AG10803 (cell line): ENCODE data around the gene CD79B.

Experiments used
- DNase-seq: peaks from one replicate; pipeline ENCODE4 v3.0.0; 2010; ENCODE audit warnings: low read depth
- H3K4me3 ChIP-seq: 2 replicates; pipeline ENCODE4 v1.5.1; 2011; ENCODE audit warnings: mild to moderate bottlenecking, low read length, control low read depth
- CTCF ChIP-seq: conservative IDR thresholded peaks from 2 replicates; pipeline ENCODE4 v1.5.1; 2011; ENCODE audit warnings: mild to moderate bottlenecking, low read length, control low read depth, inconsistent platforms

CD79B gene

GRCh38 chr17:63940584-63940983 is 8.5 kb upstream of the CD79B start:
- DNase-seq: no peak
- no peak overlapping the region for H3K4me3 ChIP-seq
- TF ChIP-seq CTCF: no peak

GRCh38 chr17:63939884-63940283 is 7.8 kb upstream of the CD79B start:
- no peak overlapping the region for H3K4me3 ChIP-seq
- DNase-seq: no peak
- no peak for TF ChIP-seq CTCF

GRCh38 chr17:63939401-63939800 is 7.3 kb upstream of the CD79B start:
- no peak for TF ChIP-seq CTCF
- no peak for DNase-seq
- H3K4me3 ChIP-seq: no peak overlapping the region

GRCh38 chr17:63937920-63938319 is 5.8 kb upstream of the CD79B start:
- H3K4me3 ChIP-seq: no peak overlapping the region
- no peak for DNase-seq
- no peak for TF ChIP-seq CTCF

- TF ChIP-seq CTCF: no peak
- H3K4me3 ChIP-seq: no peak overlapping the region
- DNase-seq: no peak
Observed at GRCh38 chr17:63937319-63937718, 5.2 kb upstream of the CD79B start.

- no peak for TF ChIP-seq CTCF
Observed at GRCh38 chr17:63934183-63935112, 2.3 kb upstream of the CD79B start.

GRCh38 chr17:63933598-63933997 is 1.5 kb upstream of the CD79B start:
- H3K4me3 ChIP-seq: no peak overlapping the region
- DNase-seq: no peak
- no peak for TF ChIP-seq CTCF

More at GRCh38 chr17:63934183-63935112, 2.3 kb upstream of the CD79B start:
- no peak overlapping the region for H3K4me3 ChIP-seq
- no peak for DNase-seq
